Measurements from ENCODE around the gene COL4A3. TPM values are rescaled to one million over a fixed set of nuclear protein-coding genes. Genes with fewer than 3 reads are reported as not detected.

COL4A3 gene
- polyA plus RNA-seq, 1 donor from 2014 or later, result 0.10 TPM

DNA sequence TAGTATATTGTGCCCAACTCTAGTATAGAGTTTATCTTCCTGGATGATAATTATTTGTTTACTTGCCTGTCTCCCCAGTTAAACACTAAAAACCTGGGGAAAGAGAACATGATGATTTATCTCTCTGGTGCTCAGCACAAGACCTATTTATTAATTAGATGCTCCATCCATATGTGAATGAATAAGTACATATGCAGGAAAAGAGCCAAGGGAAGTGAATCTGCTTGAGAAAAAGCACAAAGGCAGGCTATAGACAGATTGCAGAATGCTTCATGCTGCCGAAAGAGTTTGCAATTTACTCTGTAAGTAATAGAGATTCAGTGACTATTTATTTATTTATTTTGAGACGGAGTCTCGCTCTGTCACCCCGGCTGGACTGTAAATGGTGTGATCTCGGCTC, 123.3 kb downstream of the COL4A3 start:
- H2AFZ ChIP-seq (ENCODE audit: low read depth, low read length), result no peak overlapping the region
- H3K27me3 ChIP-seq (ENCODE audit: insufficient read depth, low read depth, low read length), result no peaks in the 10 kb centered on the region
- no peaks in the 10 kb centered on the region for H3K9me2 ChIP-seq (ENCODE audit: insufficient read depth, low read length)
- no peaks in the 10 kb centered on the region for H3K79me2 ChIP-seq (replicated peaks; ENCODE audit: insufficient read depth, low read length)
- H4K20me1 ChIP-seq (ENCODE audit: insufficient read depth), result no peaks in the 10 kb centered on the region
- no peak overlapping the region for H3K9ac ChIP-seq (ENCODE audit: low read length)
- H3K9me3 ChIP-seq (ENCODE audit: low read length), result no peaks in the 10 kb centered on the region
- TF ChIP-seq EZH2 (IDR thresholded peaks at IDR 0.05; ENCODE audit: borderline replicate concordance, insufficient read depth, low read length, poor library complexity, severe bottlenecking) (no peak), POLR2AphosphoS5 (IDR thresholded peaks at IDR 0.05) (no peak), TAF1 (IDR thresholded peaks at IDR 0.05; ENCODE audit: low read depth) (no peak)
- no peak overlapping the region for H3K4me3 ChIP-seq (ENCODE audit: low read length)
- H3K27ac ChIP-seq (ENCODE audit: low read length), result no peak overlapping the region
- no peaks in the 10 kb centered on the region for H3F3A ChIP-seq (ENCODE audit: insufficient read depth, low read length, poor library complexity, severe bottlenecking)
- no peak overlapping the region for H3K4me2 ChIP-seq (ENCODE audit: low read length)
- no peaks in the 10 kb centered on the region for H3K36me3 ChIP-seq (ENCODE audit: insufficient read depth, low read length)

DNA sequence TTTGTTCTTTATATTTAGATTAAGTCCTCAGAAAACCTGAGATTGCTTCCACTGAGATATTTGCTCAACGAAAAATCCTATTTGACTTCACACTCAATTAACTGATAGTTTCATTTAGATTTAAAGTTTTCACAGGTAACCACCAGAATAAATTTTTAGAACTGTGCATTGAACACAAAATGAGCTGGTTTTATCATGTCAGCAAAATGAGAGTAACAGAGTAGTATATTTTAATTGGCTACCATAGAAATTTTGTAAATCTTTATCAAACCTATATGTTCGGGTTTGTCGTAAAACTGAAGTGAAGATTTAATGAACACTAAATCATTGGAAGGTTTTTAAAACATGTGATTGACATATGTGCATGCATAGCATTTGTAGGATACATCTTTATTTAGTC, 127.9 kb downstream of the COL4A3 start:
- Histone ChIP-seq H3K27ac (ENCODE audit: low read length) (no peak overlapping the region), H3K4me2 (ENCODE audit: low read length) (no peak overlapping the region), H4K20me1 (ENCODE audit: insufficient read depth) (no peaks in the 10 kb centered on the region), H3K9ac (ENCODE audit: low read length) (no peak overlapping the region), H3F3A (ENCODE audit: insufficient read depth, low read length, poor library complexity, severe bottlenecking) (no peaks in the 10 kb centered on the region), H3K4me3 (ENCODE audit: low read length) (no peak overlapping the region), H3K36me3 (ENCODE audit: insufficient read depth, low read length) (no peaks in the 10 kb centered on the region), H3K9me3 (ENCODE audit: low read length) (no peaks in the 10 kb centered on the region), H2AFZ (ENCODE audit: low read depth, low read length) (no peak overlapping the region), H3K79me2 (replicated peaks; ENCODE audit: insufficient read depth, low read length) (no peaks in the 10 kb centered on the region), H3K27me3 (ENCODE audit: insufficient read depth, low read depth, low read length) (no peaks in the 10 kb centered on the region), H3K9me2 (ENCODE audit: insufficient read depth, low read length) (no peaks in the 10 kb centered on the region)
- TF ChIP-seq EZH2 (IDR thresholded peaks at IDR 0.05; ENCODE audit: borderline replicate concordance, insufficient read depth, low read length, poor library complexity, severe bottlenecking), result no peak
- TF ChIP-seq, protein P1, sequence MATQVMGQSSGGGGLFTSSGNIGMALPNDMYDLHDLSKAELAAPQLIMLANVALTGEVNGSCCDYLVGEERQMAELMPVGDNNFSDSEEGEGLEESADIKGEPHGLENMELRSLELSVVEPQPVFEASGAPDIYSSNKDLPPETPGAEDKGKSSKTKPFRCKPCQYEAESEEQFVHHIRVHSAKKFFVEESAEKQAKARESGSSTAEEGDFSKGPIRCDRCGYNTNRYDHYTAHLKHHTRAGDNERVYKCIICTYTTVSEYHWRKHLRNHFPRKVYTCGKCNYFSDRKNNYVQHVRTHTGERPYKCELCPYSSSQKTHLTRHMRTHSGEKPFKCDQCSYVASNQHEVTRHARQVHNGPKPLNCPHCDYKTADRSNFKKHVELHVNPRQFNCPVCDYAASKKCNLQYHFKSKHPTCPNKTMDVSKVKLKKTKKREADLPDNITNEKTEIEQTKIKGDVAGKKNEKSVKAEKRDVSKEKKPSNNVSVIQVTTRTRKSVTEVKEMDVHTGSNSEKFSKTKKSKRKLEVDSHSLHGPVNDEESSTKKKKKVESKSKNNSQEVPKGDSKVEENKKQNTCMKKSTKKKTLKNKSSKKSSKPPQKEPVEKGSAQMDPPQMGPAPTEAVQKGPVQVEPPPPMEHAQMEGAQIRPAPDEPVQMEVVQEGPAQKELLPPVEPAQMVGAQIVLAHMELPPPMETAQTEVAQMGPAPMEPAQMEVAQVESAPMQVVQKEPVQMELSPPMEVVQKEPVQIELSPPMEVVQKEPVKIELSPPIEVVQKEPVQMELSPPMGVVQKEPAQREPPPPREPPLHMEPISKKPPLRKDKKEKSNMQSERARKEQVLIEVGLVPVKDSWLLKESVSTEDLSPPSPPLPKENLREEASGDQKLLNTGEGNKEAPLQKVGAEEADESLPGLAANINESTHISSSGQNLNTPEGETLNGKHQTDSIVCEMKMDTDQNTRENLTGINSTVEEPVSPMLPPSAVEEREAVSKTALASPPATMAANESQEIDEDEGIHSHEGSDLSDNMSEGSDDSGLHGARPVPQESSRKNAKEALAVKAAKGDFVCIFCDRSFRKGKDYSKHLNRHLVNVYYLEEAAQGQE (IDR thresholded peaks at IDR 0.05; ENCODE audit: borderline replicate concordance), result no peak
- TF ChIP-seq SMC3 (conservative IDR thresholded peaks at IDR 0.05; ENCODE audit: poor library complexity), result no peak
- no peak for TF ChIP-seq TAF1 (IDR thresholded peaks at IDR 0.05; ENCODE audit: low read depth)
- no peak for TF ChIP-seq POLR2AphosphoS5 (IDR thresholded peaks at IDR 0.05)
- no peak for TF ChIP-seq MXI1 (conservative IDR thresholded peaks at IDR 0.05; ENCODE audit: poor library complexity, severe bottlenecking)
- TF ChIP-seq EP300 (conservative IDR thresholded peaks at IDR 0.05; ENCODE audit: poor library complexity, severe bottlenecking), result no peak
- TF ChIP-seq, protein P2, sequence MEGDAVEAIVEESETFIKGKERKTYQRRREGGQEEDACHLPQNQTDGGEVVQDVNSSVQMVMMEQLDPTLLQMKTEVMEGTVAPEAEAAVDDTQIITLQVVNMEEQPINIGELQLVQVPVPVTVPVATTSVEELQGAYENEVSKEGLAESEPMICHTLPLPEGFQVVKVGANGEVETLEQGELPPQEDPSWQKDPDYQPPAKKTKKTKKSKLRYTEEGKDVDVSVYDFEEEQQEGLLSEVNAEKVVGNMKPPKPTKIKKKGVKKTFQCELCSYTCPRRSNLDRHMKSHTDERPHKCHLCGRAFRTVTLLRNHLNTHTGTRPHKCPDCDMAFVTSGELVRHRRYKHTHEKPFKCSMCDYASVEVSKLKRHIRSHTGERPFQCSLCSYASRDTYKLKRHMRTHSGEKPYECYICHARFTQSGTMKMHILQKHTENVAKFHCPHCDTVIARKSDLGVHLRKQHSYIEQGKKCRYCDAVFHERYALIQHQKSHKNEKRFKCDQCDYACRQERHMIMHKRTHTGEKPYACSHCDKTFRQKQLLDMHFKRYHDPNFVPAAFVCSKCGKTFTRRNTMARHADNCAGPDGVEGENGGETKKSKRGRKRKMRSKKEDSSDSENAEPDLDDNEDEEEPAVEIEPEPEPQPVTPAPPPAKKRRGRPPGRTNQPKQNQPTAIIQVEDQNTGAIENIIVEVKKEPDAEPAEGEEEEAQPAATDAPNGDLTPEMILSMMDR (IDR thresholded peaks at IDR 0.05; ENCODE audit: poor library complexity, severe bottlenecking), result no peak
- no peak for TF ChIP-seq RAD21 (conservative IDR thresholded peaks at IDR 0.05)

DNA sequence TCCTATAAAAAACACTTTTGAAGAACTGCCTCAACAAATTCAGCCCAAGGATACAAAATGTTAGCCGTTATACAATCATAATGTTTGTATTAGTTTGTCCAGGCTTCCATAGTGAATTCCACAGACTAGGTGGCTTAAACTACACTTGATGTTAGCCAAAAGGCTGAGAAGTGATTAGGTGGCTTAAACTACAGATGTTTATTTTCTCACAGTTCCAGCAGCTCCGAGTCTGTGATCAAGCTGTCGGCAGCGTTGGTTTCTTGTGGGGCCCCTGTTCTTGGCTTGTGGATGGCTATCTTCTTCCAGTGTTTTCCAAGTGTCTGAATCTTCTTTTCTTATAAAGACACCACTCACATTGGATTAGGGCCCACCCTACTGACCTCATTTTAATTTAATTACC, 129.1 kb downstream of the COL4A3 start:
- H3K9ac ChIP-seq (ENCODE audit: low read length), result no peak overlapping the region

More for the DNA sequence above, 129.1 kb downstream of the COL4A3 start:
- no peaks in the 10 kb centered on the region for H3K27me3 ChIP-seq (ENCODE audit: insufficient read depth, low read depth, low read length)
- no peak overlapping the region for H3K4me3 ChIP-seq (ENCODE audit: low read length)
- no peaks in the 10 kb centered on the region for H3K79me2 ChIP-seq (replicated peaks; ENCODE audit: insufficient read depth, low read length)
- H3K27ac ChIP-seq (ENCODE audit: low read length), result no peak overlapping the region
- no peak overlapping the region for H3K4me2 ChIP-seq (ENCODE audit: low read length)
- no peaks in the 10 kb centered on the region for H3F3A ChIP-seq (ENCODE audit: insufficient read depth, low read length, poor library complexity, severe bottlenecking)
- no peaks in the 10 kb centered on the region for H3K9me2 ChIP-seq (ENCODE audit: insufficient read depth, low read length)
- TF ChIP-seq, protein P1 (IDR thresholded peaks at IDR 0.05; ENCODE audit: borderline replicate concordance), result no peak
- no peak for TF ChIP-seq RAD21 (conservative IDR thresholded peaks at IDR 0.05)
- TF ChIP-seq SMC3 (conservative IDR thresholded peaks at IDR 0.05; ENCODE audit: poor library complexity), result no peak
- TF ChIP-seq POLR2AphosphoS5 (IDR thresholded peaks at IDR 0.05), result no peak
- TF ChIP-seq EP300 (conservative IDR thresholded peaks at IDR 0.05; ENCODE audit: poor library complexity, severe bottlenecking), result no peak
- TF ChIP-seq, protein P2 (IDR thresholded peaks at IDR 0.05; ENCODE audit: poor library complexity, severe bottlenecking), result no peak
- no peak for TF ChIP-seq EZH2 (IDR thresholded peaks at IDR 0.05; ENCODE audit: borderline replicate concordance, insufficient read depth, low read length, poor library complexity, severe bottlenecking)
- H3K9me3 ChIP-seq (ENCODE audit: low read length), result no peaks in the 10 kb centered on the region
- H3K36me3 ChIP-seq (ENCODE audit: insufficient read depth, low read length), result no peaks in the 10 kb centered on the region
- no peak overlapping the region for H2AFZ ChIP-seq (ENCODE audit: low read depth, low read length)
- no peaks in the 10 kb centered on the region for H4K20me1 ChIP-seq (ENCODE audit: insufficient read depth)

All from neural cell (in vitro differentiated cells).